Uterus (tissue), 4 donors: Measurements from ENCODE around the gene RSBN1L. TPM values are rescaled to one million over a fixed set of nuclear protein-coding genes. Genes with fewer than 3 reads are reported as not detected.

Experiments
- DNase-seq, 2 donors: peaks; one replicate each; pipeline ENCODE4 v3.0.0-alpha.2; 2019 to 2020
- H3K27ac ChIP-seq, 2 donors: fragments of 200-600 bp; sonication (generic); 1 replicate in 1 of 2; 2 replicates in 1 of 2; pipeline ENCODE4 v1.5.1; 2016 to 2018
- H3K27me3 ChIP-seq, 2 donors: fragments of 200-600 bp; sonication (generic); one replicate each; pipeline ENCODE4 v1.5.1; 2018 to 2019; ENCODE audit warnings: control low read depth in 1 of 2
- H3K36me3 ChIP-seq, 2 donors: fragments of 200-600 bp; sonication (generic); one replicate each; pipeline ENCODE4 v1.5.1; 2019; ENCODE audit warnings: control low read depth in 1 of 2
- H3K4me1 ChIP-seq, 2 donors: fragments of 200-600 bp; sonication (generic); one replicate each; pipeline ENCODE4 v1.5.1; 2018 to 2019; ENCODE audit warnings: control low read depth in 1 of 2
- H3K4me3 ChIP-seq, 2 donors: fragments of 200-600 bp; sonication (generic); 1 replicate in 1 of 2; 2 replicates in 1 of 2; pipeline ENCODE4 v1.5.1; 2018 to 2019; ENCODE audit warnings: mild to moderate bottlenecking in 1 of 2
- H3K9me3 ChIP-seq, 2 donors: fragments of 200-600 bp; sonication (generic); one replicate each; pipeline ENCODE4 v1.5.1; 2019; ENCODE audit warnings: control low read depth in 1 of 2
- CTCF ChIP-seq, 4 experiments: fragments of 200-600 bp in 2 of 4; fragments of 450-650 bp in 2 of 4; sonication (generic) in 2 of 4; IDR thresholded peaks; one replicate each; pipeline ENCODE4 v1.5.1; 2016 to 2019; ENCODE audit warnings: antibody characterized with exemption in 4 of 4, mild to moderate bottlenecking in 2 of 4, moderate library complexity in 1 of 4
- POLR2A ChIP-seq, 2 donors: fragments of 450-650 bp; IDR thresholded peaks; one replicate each; pipeline ENCODE4 v1.6.1; 2016; ENCODE audit warnings: antibody characterized with exemption in 2 of 2, mild to moderate bottlenecking in 1 of 2, moderate library complexity in 1 of 2
- intact Hi-C: fragments of 100-400 bp; cut with DNase I; formaldehyde crosslinking; loops from one replicate; pipeline ENCODE4 v1.15.1; 2023; ENCODE audit warnings: low total_unique reads
- total RNA-seq, 4 donors: library from RNA; depleted of rRNA in 3 of 4; stranded (reverse); fragments of >200 nt in 3 of 4; gene quantifications; one replicate each; pipeline versions ENCODE4 v1.1.0 to v1.2.4, GENCODE V29; 2014 to 2023
- donor health status: DM: yes; HTN: yes; CAD: no.

The RSBN1L gene
- total RNA-seq, 4 donors from 2014 or later: 25.1 to 55.7 (median 42.5) TPM

DNA sequence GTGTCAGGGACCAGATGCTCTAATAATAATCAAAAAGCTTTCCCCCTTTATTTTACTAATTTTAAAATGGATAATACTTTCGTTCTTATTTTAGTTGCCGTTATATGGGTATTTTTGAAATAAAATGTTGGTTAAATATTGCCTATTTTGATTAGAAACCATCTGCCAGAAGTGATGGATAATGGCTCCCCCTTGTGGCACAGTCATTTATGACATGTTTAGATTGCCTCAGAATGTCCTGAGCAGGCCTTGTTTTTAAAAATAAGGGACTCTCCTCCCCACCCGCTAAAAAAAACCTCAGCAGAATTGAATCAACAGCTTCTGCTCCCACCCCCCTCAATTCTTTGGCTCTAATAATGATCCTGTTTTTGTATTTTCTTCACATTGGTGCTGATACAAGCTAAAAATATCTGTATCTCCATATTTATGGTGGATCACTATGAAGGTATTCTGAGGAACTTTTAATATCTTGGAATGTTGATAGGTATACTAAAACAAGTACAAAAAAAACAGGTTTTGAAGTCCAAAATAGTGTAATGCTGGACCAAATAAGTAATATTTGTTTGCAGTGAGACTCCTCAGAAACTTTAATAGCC is 63.1 kb downstream of the RSBN1L start:
- intact Hi-C loops: loop anchor here (5.0 kb wide), 1 partner anchor 107 kb away; no protein-coding TSS in a partner anchor
- Histone ChIP-seq H3K4me1 (peaks cover 0 to 4% of the 10 kb centered on the region in 2 donors), H3K27ac (peak overlapping the region in 1 of 2 donors; percentile 52), H3K27me3 (no peaks in the 10 kb centered on the region), H3K4me3 (no peak overlapping the region), H3K9me3 (no peaks in the 10 kb centered on the region), H3K36me3 (no peaks in the 10 kb centered on the region)
- DNase-seq: peak; percentile 36 to 74
- TF ChIP-seq POLR2A (IDR thresholded peaks at IDR 0.05) (no peak), CTCF (IDR thresholded peaks at IDR 0.05) (peak; percentile 74 to 81 (median 78))

DNA sequence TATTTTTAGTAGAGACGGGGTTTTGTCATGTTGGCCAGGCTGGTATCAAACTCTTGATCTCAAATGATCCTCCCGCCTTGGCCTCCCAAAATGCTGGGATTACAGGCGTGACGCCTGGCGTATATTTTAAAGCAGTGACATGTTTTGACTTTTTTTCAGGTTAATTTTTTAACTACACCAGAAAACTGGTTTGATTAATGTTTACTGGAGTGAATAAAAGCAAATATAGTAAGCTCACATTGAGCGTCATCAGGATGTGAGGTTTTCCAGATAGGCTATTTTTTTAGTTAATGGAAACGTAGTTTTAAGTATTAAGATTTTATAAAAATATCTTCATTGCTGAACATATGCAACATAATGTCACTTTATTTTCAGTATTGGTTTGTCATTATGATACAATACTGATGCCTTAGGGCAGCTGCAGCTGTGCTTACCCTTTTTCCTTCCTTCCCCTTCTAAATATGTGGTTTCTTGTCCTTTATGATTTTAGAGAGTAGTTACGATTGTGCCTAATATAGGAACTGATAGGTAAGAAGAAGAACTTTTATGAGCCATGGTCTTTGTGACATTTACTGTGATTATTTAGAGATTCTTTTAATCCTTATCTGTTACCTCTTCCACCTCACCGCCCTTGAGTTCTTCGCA is 64.7 kb downstream of the RSBN1L start:
- TF ChIP-seq CTCF (IDR thresholded peaks at IDR 0.05) (no peak), POLR2A (IDR thresholded peaks at IDR 0.05) (no peak)
- intact Hi-C loops: no loop called here
- Histone ChIP-seq H3K9me3 (no peaks in the 10 kb centered on the region), H3K4me3 (no peak overlapping the region), H3K36me3 (no peaks in the 10 kb centered on the region), H3K27me3 (no peaks in the 10 kb centered on the region), H3K27ac (no peak overlapping the region), H3K4me1 (peaks cover 0 to 4% of the 10 kb centered on the region in 2 donors)
- DNase-seq: no peak

GRCh38 chr7:77765481-77765880 is 69.2 kb downstream of the RSBN1L start:
- no peak for TF ChIP-seq POLR2A (IDR thresholded peaks at IDR 0.05)
- no peak for TF ChIP-seq CTCF (IDR thresholded peaks at IDR 0.05)
- no peak for DNase-seq
- Histone ChIP-seq H3K27ac (no peak overlapping the region), H3K27me3 (no peaks in the 10 kb centered on the region), H3K4me3 (no peak overlapping the region), H3K36me3 (no peaks in the 10 kb centered on the region), H3K9me3 (no peaks in the 10 kb centered on the region), H3K4me1 (no peaks in the 10 kb centered on the region)
- intact Hi-C loops: no loop called here

- Histone ChIP-seq H3K27me3 (no peaks in the 10 kb centered on the region), H3K36me3 (no peaks in the 10 kb centered on the region), H3K4me3 (no peak overlapping the region), H3K4me1 (no peaks in the 10 kb centered on the region), H3K27ac (no peak overlapping the region), H3K9me3 (no peaks in the 10 kb centered on the region)
- DNase-seq: no peak
- intact Hi-C loops: no loop called here
- no peak for TF ChIP-seq POLR2A (IDR thresholded peaks at IDR 0.05)
- TF ChIP-seq CTCF (IDR thresholded peaks at IDR 0.05): no peak
Measured at GRCh38 chr7:77765906-77766800, 69.9 kb downstream of the RSBN1L start.
